A549 (cell line): ENCODE results near the gene ADARB1.

Source experiments
- CTCF ChIP-seq: fragments of >200 bp; sonication (Bioruptor Twin); formaldehyde crosslinking; IDR thresholded peaks from 3 replicates; pipeline ENCODE4 v1.5.1; 2016
- EP300 ChIP-seq, 2 experiments: fragments of >200 bp; sonication (Bioruptor Twin); formaldehyde crosslinking; IDR thresholded peaks; 2 replicates in 1 of 2; 3 replicates in 1 of 2; pipeline ENCODE4 v1.6.1; 2016 to 2017
- FOSB ChIP-seq: fragments of 250-450 bp; sonication (Bioruptor Pico); IDR thresholded peaks from 2 replicates; pipeline ENCODE4 v1.5.0; 2020; ENCODE audit warnings: mild to moderate bottlenecking, moderate library complexity
- JUN ChIP-seq, 2 experiments: fragments of >200 bp; sonication (Bioruptor Twin); formaldehyde crosslinking; IDR thresholded peaks; 2 replicates in 1 of 2; 3 replicates in 1 of 2; pipeline ENCODE4 v1.6.1; 2016 to 2017
- JUNB ChIP-seq: fragments of >200 bp; sonication (Bioruptor Twin); formaldehyde crosslinking; IDR thresholded peaks from 2 replicates; pipeline ENCODE4 v1.6.1; 2016
- KDM5A ChIP-seq: fragments of 200-600 bp; sonication (generic); IDR thresholded peaks from 2 replicates; pipeline ENCODE4 v1.6.1; 2016; ENCODE audit warnings: antibody characterized with exemption, mild to moderate bottlenecking
- NR3C1 ChIP-seq: fragments of >200 bp; sonication (Bioruptor Twin); formaldehyde crosslinking; IDR thresholded peaks from 3 replicates; pipeline ENCODE4 v1.6.1; 2017
- PHF8 ChIP-seq: fragments of 200-600 bp; sonication (generic); IDR thresholded peaks from 2 replicates; pipeline ENCODE4 v1.6.1; 2016; ENCODE audit warnings: low read depth, mild to moderate bottlenecking, antibody characterized with exemption, moderate library complexity, borderline replicate concordance
- POLR2A ChIP-seq: IDR thresholded peaks from 2 replicates; pipeline ENCODE4 v1.6.1; 2012; ENCODE audit warnings: mild to moderate bottlenecking, low read length
- RCOR1 ChIP-seq: fragments of 150-350 bp; IDR thresholded peaks from 2 replicates; pipeline ENCODE4 v1.6.1; 2014; ENCODE audit warnings: antibody characterized with exemption, low read length, low read depth
- REST ChIP-seq: fragments of 200-600 bp; sonication (generic); IDR thresholded peaks from 2 replicates; pipeline ENCODE4 v1.6.1; 2016; ENCODE audit warnings: antibody characterized with exemption, mild to moderate bottlenecking, moderate library complexity

- no peak for TF ChIP-seq EP300 (IDR thresholded peaks at IDR 0.05)
- no peak for TF ChIP-seq KDM5A
- no peak for TF ChIP-seq CTCF
- no peak for TF ChIP-seq POLR2A
- TF ChIP-seq JUN (IDR thresholded peaks at IDR 0.05) = no peak
- TF ChIP-seq REST = no peak
- TF ChIP-seq RCOR1 = no peak
- TF ChIP-seq JUNB = no peak
- no peak for TF ChIP-seq NR3C1
- no peak for TF ChIP-seq FOSB (CRISPR knock-in tag)
- no peak for TF ChIP-seq PHF8
Observed at GRCh38 chr21:45132841-45133573, 58.6 kb downstream of the ADARB1 start.
